Fibroblast of skin of scalp (primary cell): Measurements from ENCODE around the gene UNC93B1.

Experiments
- DNase-seq: peaks from one replicate; pipeline ENCODE4 v3.0.0-alpha.2; 2013

The UNC93B1 gene

GRCh38 chr11:68040101-68040956 is 36.4 kb upstream of the UNC93B1 start:
- DNase-seq = peak; percentile 69

DNA sequence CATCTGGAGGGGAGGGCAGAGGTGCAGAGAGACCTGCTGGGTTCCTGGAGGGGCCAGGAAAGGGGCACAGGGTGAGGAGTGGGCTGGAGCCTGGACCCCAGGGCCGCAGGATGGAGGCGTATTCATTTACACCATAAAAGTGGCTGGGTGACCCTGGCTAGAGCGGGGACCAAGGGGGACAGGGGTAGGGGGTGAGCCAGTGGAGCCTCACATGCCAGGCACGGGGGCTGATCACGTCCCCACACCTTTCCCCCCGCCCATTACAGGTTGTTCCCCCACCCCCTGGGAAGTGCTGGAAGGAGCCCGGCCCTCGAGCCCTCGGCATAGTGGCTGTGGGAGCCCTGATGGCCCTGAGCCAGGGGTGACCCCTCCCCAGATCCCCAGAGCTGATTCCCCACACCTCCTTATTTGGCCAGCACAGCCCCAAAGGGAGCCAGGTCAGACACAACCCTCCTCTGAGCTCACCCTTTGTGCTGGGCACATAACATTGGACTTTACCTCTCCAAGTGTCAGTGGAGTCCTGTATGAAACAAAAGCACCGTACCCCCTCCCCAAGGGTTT is 35.7 kb upstream of the UNC93B1 start:
- no peak for DNase-seq

- peak; percentile 80 for DNase-seq
Measured at GRCh38 chr11:68038718-68039525, 35.0 kb upstream of the UNC93B1 start, which contains the start of gene TCIRG1. TSS of gene TCIRG1 (plus strand) at chr11:68039025. CDS start at chr11:68041272, 2,247 bp downstream.

DNA sequence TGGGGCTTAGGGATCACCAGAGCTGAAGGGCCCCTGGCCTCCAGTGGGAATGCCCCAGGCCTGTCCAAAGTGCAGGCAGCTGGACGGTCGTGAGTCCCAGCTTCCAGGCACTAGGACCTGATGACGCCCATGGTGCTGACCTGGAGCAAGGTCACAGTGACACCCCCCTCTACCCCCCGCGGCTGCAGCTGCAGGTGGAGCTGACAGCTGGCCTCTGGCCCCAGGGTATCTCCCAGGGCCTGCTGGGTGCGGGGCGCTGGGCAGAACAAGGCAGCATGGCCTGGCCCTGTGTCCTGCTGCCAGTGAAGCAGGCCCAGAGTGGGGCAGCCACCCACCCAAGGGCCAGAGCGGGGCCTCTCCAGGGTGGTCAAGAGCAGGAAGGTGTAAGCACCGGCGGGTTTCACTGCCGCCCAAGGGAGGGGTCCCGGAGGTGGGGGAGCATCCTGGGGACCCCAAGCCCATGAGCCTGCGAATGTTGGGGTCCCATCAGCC is 34.4 kb upstream of the UNC93B1 start:
- DNase-seq = no peak

- no peak for DNase-seq
Measured at GRCh38 chr11:68037411-68038225, 33.7 kb upstream of the UNC93B1 start.

GRCh38 chr11:68036717-68037239 is 32.9 kb upstream of the UNC93B1 start:
- no peak for DNase-seq

DNA sequence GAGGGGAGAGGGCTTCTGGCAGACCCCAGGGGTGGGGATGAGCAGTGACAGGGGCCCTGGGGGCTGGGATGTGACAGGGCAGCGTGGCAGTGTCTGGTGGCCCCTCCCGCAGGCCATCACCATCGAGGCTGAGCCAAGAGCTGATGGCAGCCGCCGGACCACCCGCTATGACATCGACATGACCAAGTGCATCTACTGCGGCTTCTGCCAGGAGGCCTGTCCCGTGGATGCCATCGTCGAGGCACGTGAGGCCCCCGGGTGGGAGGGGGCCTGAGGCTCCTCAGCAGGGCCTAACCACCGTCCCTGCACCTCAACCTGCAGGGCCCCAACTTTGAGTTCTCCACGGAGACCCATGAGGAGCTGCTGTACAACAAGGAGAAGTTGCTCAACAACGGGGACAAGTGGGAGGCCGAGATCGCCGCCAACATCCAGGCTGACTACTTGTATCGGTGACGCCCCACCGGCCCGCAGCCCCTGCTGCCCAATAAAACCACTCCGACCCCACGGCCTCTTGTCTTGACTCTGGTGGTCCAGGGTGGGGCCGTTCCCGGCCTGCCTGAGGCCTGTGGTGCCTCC is 32.3 kb upstream of the UNC93B1 start:
- DNase-seq = no peak

GRCh38 chr11:68035266-68035876 is 31.5 kb upstream of the UNC93B1 start:
- DNase-seq = no peak

- no peak for DNase-seq
Measured at GRCh38 chr11:68033708-68034045, 29.8 kb upstream of the UNC93B1 start.

DNA sequence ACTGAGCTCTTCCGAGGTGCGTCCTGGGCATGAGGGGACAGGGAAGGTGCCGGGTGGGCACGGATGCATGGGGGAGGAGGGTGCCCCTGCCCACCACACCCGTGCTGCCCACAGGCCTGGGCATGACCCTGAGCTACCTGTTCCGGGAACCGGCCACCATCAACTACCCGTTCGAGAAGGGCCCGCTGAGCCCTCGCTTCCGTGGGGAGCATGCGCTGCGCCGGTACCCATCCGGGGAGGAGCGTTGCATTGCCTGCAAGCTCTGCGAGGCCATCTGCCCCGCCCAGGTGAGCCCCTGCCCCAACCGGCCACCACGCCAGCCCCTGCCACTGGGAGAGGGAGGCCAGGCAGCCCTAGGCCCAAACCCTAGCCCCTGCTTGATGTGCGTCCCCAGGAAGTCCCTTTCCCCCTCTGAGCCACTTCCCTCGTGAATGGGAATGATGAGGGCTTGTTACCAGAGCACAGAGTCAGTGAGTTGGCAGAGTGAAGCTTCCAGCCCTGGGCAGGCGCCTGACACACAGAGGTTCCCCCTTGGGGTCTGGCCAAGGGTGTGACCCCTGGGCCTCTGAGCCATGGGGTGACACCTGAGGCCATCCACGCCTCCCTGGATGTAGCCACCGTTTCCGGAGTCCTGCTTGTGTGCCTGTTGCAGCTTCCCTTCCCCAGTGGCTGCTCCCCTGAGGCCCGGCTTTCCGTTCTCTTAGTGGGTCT is 29.3 kb upstream of the UNC93B1 start:
- no peak for DNase-seq

- no peak for DNase-seq
Measured at GRCh38 chr11:68032003-68032402, 28.1 kb upstream of the UNC93B1 start.

- DNase-seq = no peak
Measured at GRCh38 chr11:68031144-68031464, 27.2 kb upstream of the UNC93B1 start.

- DNase-seq = peak; percentile 99
Measured at GRCh38 chr11:68030318-68031143, 26.6 kb upstream of the UNC93B1 start, which contains the start of gene NDUFS8. TSS of gene NDUFS8 (plus strand) at chr11:68030681. CDS start at chr11:68032152, 1,471 bp downstream.

- peak; percentile 54 for DNase-seq
Measured at GRCh38 chr11:68028802-68029545, 25.1 kb upstream of the UNC93B1 start.

- DNase-seq = no peak
Measured at GRCh38 chr11:68027667-68028066, 23.8 kb upstream of the UNC93B1 start.

DNA sequence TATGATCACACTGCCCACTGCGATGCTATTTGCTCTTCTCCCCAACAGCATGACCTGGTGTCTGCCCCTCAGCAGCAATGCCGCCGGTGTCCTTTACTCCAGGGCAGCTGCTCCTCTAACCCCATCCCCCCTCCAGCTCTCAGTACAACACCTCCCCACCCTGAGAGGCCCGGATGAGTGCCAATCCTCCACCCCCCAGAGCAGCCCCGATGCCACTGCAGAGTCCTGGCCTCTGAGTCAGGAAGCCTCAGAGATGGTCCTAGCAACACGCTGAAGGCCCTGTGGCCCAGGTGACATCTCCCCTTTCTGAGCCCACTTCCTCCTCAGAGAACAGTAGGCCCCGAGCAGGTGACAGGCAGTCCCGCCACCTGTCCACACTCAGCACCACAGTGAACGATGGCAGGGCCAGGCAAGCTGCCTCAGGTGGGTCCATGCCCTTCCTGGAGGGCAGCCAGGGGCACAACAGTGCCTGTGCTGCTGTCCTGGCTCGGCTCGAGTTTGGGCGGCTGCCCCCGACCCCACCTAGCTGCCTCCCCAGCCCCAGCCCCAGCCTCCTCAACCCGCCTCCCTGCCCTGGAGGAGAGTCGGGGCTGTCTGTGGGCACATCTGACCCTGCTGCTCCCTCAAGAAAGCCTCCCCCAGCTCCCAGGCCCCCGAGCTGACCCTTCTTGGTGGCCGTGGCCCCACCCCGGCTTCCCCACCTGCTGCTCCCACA is 22.7 kb upstream of the UNC93B1 start:
- DNase-seq = no peak

DNA sequence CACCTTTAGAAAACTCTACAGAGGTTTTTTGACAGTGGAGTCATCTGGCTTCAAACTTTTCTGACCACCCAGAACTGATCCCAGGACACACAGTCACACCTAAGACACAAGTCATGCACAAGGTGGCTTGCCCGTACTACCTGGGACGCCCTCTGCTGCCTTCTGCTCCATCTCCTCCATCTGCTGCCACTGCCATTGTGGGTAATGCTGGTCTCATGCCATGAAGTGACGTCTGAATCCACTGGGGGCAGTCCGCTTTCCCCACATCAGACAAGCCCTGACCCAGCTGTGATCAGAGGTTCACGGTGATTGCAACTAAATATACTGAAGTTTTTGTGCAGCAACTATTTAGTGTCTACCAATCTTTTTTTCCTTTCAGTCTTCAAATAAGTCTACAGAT is 21.1 kb upstream of the UNC93B1 start:
- no peak for DNase-seq

- no peak for DNase-seq
Measured at GRCh38 chr11:68024508-68024907, 20.6 kb upstream of the UNC93B1 start.
